ENCODE measurements around the gene HMX1.

The HMX1 gene

DNA sequence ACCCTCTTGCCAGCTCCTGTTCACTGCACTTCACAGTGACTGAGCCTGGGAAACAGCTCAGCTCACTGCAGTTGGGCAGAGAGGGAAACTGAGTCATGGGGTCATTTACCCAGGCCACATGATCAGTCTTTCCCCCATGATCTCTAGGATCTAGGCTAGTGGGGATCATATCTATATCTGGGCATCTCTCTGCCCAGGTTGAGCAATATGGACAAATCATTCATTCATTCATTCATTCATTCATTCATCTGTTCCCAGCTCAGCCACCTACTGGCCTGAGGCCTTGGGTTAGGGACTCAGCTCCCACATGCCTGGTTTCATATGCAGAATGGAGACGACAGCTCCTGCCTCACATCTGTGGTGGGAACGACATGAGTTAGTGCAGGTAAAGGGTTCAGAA lies 45.3 kb upstream of the HMX1 start:
- TF ChIP-seq CTCF (IDR thresholded peaks at IDR 0.05; ENCODE audit: borderline replicate concordance, insufficient read depth, low read depth, low read length): no peak
- no peak overlapping the region for H3K4me3 ChIP-seq (ENCODE audit: low read depth, low read length)

- H3K4me3 ChIP-seq (ENCODE audit: low read depth, low read length): no peak overlapping the region
- TF ChIP-seq CTCF (IDR thresholded peaks at IDR 0.05; ENCODE audit: borderline replicate concordance, insufficient read depth, low read depth, low read length): no peak
Observed at GRCh38 chr4:8916351-8916885, 44.8 kb upstream of the HMX1 start.

DNA sequence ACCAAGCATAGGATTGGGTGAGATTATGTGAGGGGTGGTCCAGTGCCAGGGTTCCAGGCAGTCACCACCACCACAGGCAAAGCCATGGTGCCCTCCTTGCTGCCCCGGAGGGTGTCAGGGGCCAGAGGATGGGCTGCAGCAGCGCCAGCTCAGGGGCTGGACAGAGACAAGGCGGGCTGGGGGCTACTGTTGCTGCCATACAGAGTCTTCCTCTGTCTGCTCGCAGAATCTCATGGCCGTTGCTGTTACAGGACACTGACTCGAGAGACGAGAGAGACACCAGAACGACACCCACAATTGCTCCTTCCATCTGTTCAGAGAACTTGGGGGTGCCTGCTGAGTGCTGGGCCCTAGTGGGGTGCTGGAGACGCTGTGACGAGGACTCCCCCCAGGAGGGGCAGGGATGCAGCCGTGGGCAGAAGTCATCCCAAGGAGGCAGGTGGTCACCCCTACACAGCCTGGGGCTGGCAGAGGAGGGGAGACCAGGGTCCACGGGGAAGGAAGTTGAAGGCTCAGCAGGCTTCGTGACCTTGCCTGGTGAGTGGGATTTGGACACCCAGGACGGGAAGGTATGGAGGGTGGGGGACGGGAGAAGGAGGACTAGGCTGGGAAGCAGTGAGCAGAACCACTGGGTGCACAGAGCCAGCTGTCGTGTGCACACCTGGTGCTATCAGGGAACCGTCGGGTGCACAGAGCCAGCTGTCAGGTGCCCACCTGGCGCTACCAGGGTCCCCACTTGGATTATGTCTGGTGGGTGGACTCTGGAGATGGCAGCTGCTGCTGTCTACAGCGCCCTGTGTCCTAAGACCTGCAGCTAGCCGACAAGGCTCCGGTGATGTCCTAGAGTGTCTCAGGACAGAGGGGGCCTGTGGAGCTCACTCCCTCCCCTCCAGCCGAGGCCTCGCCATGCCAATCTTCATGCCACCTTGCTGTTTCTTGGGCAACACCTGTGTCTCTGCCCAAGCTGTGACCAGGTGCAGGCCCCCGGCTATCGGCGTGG lies 43.9 kb upstream of the HMX1 start:
- no peak overlapping the region for H3K4me3 ChIP-seq (ENCODE audit: low read depth, low read length)
- no peak for TF ChIP-seq CTCF (IDR thresholded peaks at IDR 0.05; ENCODE audit: borderline replicate concordance, insufficient read depth, low read depth, low read length)

DNA sequence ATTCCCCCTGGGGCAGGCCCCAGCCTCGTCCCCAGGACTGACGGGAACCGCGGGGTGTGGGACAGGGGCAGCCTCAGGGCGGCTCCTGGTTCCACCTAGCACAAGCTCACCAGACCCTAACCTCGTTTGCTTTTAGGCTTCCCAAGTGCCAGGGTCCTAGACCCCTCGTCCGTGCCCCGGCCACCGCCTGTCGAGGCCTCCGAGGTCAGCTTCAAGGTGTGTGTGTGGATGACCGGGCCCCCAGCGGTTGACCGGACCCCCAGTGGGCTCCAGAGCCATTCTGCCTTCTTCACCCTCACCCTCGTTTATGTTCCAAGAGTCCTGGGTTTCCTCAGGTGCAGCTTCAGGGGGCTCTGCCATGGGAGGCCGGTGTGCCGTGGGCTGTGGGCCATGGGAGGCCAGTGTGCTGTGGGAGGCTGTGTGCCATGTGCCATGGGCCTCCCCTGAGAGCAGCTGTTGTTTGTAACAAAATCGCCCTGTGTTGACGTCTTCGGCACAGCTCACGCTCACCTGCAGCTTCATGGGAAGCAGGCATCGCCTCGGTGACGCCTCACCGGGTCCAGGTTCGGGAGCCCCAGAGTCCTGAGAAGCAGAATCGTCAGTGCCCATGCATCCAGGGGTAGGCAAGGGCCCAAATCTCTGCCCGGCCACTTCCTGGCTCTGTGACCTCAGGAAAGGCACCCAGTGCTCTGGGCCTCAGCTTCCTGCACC lies 43.0 kb upstream of the HMX1 start:
- TF ChIP-seq CTCF (IDR thresholded peaks at IDR 0.05; ENCODE audit: borderline replicate concordance, insufficient read depth, low read depth, low read length): no peak
- no peak overlapping the region for H3K4me3 ChIP-seq (ENCODE audit: low read depth, low read length)

- H3K4me3 ChIP-seq (ENCODE audit: low read depth, low read length): no peak overlapping the region
- TF ChIP-seq CTCF (IDR thresholded peaks at IDR 0.05; ENCODE audit: borderline replicate concordance, insufficient read depth, low read depth, low read length): no peak
Observed at GRCh38 chr4:8913858-8914460, 42.3 kb upstream of the HMX1 start.

- no peak for TF ChIP-seq CTCF (IDR thresholded peaks at IDR 0.05; ENCODE audit: borderline replicate concordance, insufficient read depth, low read depth, low read length)
- no peak overlapping the region for H3K4me3 ChIP-seq (ENCODE audit: low read depth, low read length)
Observed at GRCh38 chr4:8913121-8913857, 41.6 kb upstream of the HMX1 start.

Data from GM12875 (cell line).